Measurements from ENCODE around the gene RPS14.
"Not testable (repeated sequence)": the region's sequence is repeated elsewhere in the genome, so short reads cannot be mapped to it uniquely, and the experiment has no call there.

RPS14 gene

DNA sequence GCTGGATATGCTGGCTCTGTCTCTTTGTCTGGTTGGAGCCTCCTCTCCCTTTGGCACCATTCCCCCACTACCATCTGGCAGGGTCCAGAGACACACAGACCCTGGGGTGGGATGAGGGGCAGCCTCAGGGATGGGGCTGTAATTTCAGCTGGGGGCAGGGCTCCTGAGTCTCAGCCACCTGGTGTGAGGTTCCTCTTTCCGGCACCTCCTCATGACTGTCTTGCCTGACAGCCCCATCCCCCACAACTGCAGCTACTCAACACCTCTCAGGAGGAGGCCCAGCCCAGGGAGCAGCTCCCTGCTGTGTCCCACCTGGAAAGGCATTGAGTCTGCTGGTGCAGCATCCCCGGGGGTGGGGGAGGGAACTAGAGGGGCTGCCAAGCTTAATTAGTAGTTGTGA lies 11.7 kb upstream of the RPS14 start:
- TF ChIP-seq, protein P1, sequence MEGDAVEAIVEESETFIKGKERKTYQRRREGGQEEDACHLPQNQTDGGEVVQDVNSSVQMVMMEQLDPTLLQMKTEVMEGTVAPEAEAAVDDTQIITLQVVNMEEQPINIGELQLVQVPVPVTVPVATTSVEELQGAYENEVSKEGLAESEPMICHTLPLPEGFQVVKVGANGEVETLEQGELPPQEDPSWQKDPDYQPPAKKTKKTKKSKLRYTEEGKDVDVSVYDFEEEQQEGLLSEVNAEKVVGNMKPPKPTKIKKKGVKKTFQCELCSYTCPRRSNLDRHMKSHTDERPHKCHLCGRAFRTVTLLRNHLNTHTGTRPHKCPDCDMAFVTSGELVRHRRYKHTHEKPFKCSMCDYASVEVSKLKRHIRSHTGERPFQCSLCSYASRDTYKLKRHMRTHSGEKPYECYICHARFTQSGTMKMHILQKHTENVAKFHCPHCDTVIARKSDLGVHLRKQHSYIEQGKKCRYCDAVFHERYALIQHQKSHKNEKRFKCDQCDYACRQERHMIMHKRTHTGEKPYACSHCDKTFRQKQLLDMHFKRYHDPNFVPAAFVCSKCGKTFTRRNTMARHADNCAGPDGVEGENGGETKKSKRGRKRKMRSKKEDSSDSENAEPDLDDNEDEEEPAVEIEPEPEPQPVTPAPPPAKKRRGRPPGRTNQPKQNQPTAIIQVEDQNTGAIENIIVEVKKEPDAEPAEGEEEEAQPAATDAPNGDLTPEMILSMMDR (IDR thresholded peaks at IDR 0.05; ENCODE audit: borderline replicate concordance, insufficient read depth, low read depth, low read length), result no peak
- no peak overlapping the region for H3K4me3 ChIP-seq (ENCODE audit: low read depth, low read length)

DNA sequence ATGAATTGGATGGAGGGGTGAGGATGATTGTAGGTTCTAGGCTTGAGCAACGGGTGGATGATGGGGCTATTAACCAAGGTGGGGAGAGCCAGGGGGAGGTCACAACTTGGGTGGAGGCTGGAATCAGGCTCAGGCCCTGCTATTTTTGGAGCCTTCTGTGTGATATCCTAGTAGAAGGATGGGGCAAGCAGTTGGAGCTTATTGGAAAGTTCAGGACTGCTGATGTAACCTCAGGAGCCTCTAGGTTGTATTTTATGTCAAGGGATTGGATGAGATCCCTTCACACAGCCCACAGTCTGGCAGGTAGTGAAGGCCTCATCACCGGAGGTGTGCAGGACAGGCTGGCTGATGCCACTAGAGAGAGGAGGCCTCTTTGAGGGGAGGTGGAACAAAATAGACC lies 11.2 kb upstream of the RPS14 start:
- TF ChIP-seq, protein P1 (IDR thresholded peaks at IDR 0.05; ENCODE audit: borderline replicate concordance, insufficient read depth, low read depth, low read length), result no peak

DNA sequence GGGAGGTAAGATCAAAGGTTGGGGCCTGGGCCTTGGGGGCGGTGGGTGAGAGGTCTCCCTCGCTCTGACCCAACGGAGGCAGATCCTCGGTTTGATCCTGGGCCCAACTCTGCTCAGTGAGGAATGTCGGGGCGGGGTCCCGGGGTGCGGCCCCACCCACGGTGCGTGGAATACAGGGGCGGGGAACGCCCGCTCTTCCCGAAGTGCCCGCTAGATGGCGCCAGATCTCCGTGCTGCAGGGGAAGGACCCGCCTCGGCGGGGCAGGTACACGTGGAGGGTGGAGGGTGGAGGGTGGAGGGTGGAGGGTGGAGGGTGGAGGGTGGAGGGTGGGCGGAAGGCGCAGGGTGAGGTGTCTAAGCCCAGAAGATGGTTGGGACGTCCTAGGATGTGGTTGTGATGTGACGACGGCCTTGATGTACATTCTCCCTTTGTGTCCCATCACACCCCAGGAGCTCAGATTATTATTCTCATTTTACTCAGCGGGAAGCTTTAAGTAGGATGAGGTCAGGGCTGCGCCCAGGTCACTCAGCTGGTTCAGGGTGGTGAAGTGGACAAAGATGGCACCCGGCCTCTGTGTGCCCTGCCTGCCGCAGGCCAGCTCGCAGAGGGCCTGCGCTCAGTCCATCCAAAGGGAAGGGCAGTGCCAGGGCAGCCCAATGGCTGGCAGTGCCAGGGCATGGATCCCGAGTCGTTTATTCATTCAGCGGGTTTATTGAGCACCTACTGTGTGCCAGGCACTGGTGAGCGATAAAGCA lies 9.4 kb upstream of the RPS14 start:
- TF ChIP-seq, protein P1 (IDR thresholded peaks at IDR 0.05; ENCODE audit: borderline replicate concordance, insufficient read depth, low read depth, low read length), result peak; percentile 79

More for the DNA sequence above, 11.2 kb upstream of the RPS14 start:
- H3K4me3 ChIP-seq (ENCODE audit: low read depth, low read length), result no peak overlapping the region

DNA sequence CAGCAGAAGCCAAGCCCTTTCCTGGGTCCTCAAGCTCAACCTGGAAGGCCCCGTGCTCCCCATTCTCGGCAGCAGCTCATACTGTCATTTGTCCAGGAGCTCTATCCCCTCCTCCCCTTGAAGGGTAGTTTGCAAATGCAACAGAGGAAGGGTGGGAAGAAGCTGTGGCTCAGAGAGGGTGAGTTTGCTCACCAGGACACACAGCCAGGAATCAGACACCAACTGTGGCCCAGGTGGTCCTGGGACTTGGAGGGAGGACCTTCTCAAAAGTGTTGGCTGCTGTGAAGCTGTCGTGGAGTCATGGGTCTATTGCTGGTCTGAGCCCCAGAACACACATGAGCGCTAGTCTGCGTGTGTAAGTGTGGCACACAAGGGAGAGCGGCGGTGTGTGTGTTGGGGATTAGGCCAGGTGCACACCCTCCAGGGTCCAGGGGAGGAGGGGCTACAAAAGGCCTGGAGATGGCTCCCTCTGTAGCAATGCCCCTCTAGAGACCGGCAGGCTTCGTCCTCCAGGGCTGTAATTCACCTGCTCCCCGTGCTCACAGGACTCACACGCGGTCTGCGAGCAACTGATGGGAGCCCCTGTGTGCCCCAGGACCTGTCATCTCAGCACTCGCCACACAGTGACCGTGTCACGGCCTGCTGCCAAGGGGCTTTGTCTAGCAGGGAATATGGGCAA lies 8.2 kb upstream of the RPS14 start:
- TF ChIP-seq, protein P1 (IDR thresholded peaks at IDR 0.05; ENCODE audit: borderline replicate concordance, insufficient read depth, low read depth, low read length), result no peak
- no peak overlapping the region for H3K4me3 ChIP-seq (ENCODE audit: low read depth, low read length)

More for the DNA sequence above, 9.4 kb upstream of the RPS14 start:
- H3K4me3 ChIP-seq (ENCODE audit: low read depth, low read length), result peak overlapping the region; percentile 19

DNA sequence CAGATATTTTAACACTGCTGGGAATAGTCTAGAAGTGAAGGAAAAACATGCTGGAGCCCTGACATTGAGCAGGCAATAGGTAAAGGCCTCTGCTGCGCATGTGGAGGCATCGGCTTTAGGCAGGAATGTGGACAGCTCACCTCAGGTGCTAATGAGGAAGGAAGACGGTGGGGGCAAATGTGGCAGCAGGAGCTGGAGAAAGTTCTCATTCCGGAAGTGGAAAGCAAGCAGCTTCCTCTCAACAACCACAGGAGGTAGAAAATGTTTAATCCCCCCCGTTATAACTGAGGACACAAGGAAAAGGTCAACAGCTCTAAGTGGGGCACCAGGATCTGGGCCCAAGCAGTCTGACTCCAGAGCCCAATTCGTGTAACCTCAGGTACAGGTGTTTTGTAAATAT lies 7.6 kb upstream of the RPS14 start:
- no peak overlapping the region for H3K4me3 ChIP-seq (ENCODE audit: low read depth, low read length)
- TF ChIP-seq, protein P1 (IDR thresholded peaks at IDR 0.05; ENCODE audit: borderline replicate concordance, insufficient read depth, low read depth, low read length), result no peak

DNA sequence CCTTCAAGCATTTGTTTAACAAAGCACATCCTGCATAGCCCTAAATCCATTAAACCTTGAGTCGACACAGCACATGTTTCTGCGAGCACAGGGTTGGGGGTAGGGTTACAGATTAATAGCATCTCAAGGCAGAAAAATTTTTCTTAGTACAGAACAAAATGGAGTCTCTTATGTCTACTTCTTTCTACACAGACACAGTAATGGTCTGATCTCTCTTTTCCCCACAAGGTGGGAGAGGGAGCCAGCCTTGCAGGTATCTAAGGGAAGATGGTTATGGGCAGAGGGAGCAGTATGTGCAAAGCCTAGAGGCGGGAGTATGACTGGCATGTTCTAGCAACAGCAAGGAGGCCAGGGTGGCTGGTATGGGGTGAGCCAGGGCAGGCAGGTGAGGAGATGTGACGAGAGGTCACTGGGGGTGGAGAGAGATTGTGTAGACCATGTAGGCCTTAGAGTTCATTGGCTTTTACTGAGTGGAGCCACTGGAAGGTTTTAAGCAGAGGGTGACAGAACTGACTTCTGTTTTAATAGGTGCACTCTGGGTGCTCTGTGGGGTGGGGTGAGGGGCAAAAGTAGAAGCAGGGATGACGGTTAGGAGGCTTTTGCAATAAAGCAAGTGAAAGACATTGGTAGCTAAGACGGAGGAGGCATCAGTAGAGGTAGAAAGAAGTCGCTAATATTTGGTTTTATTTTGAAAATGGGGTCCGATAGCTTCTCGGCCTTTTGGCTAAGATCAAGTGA lies 5.1 kb upstream of the RPS14 start:
- H3K4me3 ChIP-seq (ENCODE audit: low read depth, low read length), result no peak overlapping the region
- TF ChIP-seq, protein P1 (IDR thresholded peaks at IDR 0.05; ENCODE audit: borderline replicate concordance, insufficient read depth, low read depth, low read length), result no peak

DNA sequence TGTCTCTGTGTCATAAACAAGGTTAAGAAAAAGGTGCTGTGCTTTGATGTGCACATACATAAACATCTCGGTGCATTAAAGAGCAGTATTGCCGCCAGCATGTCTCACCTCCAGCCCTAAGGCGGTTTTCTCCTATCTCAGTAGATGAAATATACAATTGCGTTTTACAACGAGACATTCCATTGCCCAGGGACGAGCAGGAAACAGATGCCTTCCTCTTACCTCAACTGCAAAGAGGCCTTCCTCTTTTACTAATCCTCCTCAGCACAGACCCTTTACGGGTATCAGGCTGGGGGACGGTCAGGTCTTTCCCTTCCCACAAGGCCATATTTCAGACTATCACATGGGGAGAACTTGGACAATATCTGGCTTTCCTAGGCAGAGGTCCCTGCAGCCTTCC lies 4.5 kb upstream of the RPS14 start:
- not testable (repeated sequence) for H3K4me3 ChIP-seq (ENCODE audit: low read depth, low read length)

All from GM12875 (cell line).